GM18502 (cell line): ENCODE data around the gene PPP2R5C.
A peak's percentile ranks its signal among the peaks of the same experiment; 100 is the strongest.
"Not testable (repeated sequence)": the region's sequence is repeated elsewhere in the genome, so short reads cannot be mapped to it uniquely, and the experiment has no call there.

Experiments
- ATAC-seq: cut with Tn5 transposase; IDR thresholded peaks from one replicate; pipeline ENCODE4 v1.9.1; 2021; ENCODE audit warnings: mild to moderate bottlenecking; ENCODE audit not compliant: unreplicated experiment, poor library complexity

PPP2R5C gene

GRCh38 chr14:101726954-101727302 is 34.6 kb upstream of the PPP2R5C start:
- ATAC-seq, result no peak

GRCh38 chr14:101727611-101728366 is 33.7 kb upstream of the PPP2R5C start:
- ATAC-seq, result no peak

- ATAC-seq, result no peak
Observed at GRCh38 chr14:101728367-101728742, 33.2 kb upstream of the PPP2R5C start.

- ATAC-seq, result no peak
Observed at GRCh38 chr14:101729382-101729781, 32.1 kb upstream of the PPP2R5C start.

- not testable (repeated sequence) for ATAC-seq
Observed at GRCh38 chr14:101730157-101730556, 31.4 kb upstream of the PPP2R5C start.

GRCh38 chr14:101730626-101731186 is 30.8 kb upstream of the PPP2R5C start:
- ATAC-seq, result no peak

- peak; percentile 88 for ATAC-seq
Observed at GRCh38 chr14:101731187-101732080, 30.1 kb upstream of the PPP2R5C start.

GRCh38 chr14:101732118-101732517 is 29.4 kb upstream of the PPP2R5C start:
- no peak for ATAC-seq

- no peak for ATAC-seq
Observed at GRCh38 chr14:101733211-101733610, 28.3 kb upstream of the PPP2R5C start.

GRCh38 chr14:101734246-101734847 is 27.2 kb upstream of the PPP2R5C start:
- no peak for ATAC-seq

- no peak for ATAC-seq
Observed at GRCh38 chr14:101735453-101735852, 26.1 kb upstream of the PPP2R5C start.

- ATAC-seq, result no peak
Observed at GRCh38 chr14:101736071-101736470, 25.4 kb upstream of the PPP2R5C start.

GRCh38 chr14:101736585-101736984 is 24.9 kb upstream of the PPP2R5C start:
- no peak for ATAC-seq

- no peak for ATAC-seq
Observed at GRCh38 chr14:101737414-101738339, 23.8 kb upstream of the PPP2R5C start.

GRCh38 chr14:101738703-101739320 is 22.7 kb upstream of the PPP2R5C start:
- no peak for ATAC-seq

GRCh38 chr14:101739446-101740141 is 21.9 kb upstream of the PPP2R5C start:
- ATAC-seq, result no peak

GRCh38 chr14:101740981-101741380 is 20.5 kb upstream of the PPP2R5C start:
- ATAC-seq, result no peak

- no peak for ATAC-seq
Observed at GRCh38 chr14:101743701-101744100, 17.8 kb upstream of the PPP2R5C start.

GRCh38 chr14:101744382-101744781 is 17.1 kb upstream of the PPP2R5C start:
- not testable (repeated sequence) for ATAC-seq
